Esophagus muscularis mucosa (tissue), 4 donors: ENCODE measurements around the gene NAGPA. TPM values are rescaled to one million over a fixed set of nuclear protein-coding genes. Genes with fewer than 3 reads are reported as not detected.
A peak's percentile ranks its signal among the peaks of the same experiment; 100 is the strongest.

ENCODE experiments used
- DNase-seq: peaks from one replicate; pipeline ENCODE4 v3.0.0-alpha.2; 2017; ENCODE audit errors: extremely low spot score
- H3K27ac ChIP-seq, 4 donors: fragments of 200-600 bp; sonication (generic); replicated peaks in 1 of 4; 1 replicate in 3 of 4; 2 replicates in 1 of 4; pipeline ENCODE4 v1.5.1; 2016 to 2019; ENCODE audit warnings: mild to moderate bottlenecking in 1 of 4
- H3K27me3 ChIP-seq, 4 donors: fragments of 200-600 bp; sonication (generic); one replicate each; pipeline versions ENCODE4 v1.5.1 to v1.6.0; 2016 to 2019
- H3K36me3 ChIP-seq, 4 donors: fragments of 200-600 bp; sonication (generic); one replicate each; pipeline ENCODE4 v1.5.1; 2016 to 2019
- H3K4me1 ChIP-seq, 4 donors: fragments of 200-600 bp; sonication (generic); one replicate each; pipeline ENCODE4 v1.5.1; 2016 to 2019
- H3K4me3 ChIP-seq, 4 donors: fragments of 200-600 bp; sonication (generic); 1 replicate in 2 of 4; 2 replicates in 2 of 4; pipeline ENCODE4 v1.5.1; 2016 to 2019; ENCODE audit warnings: mild to moderate bottlenecking in 4 of 4, moderate library complexity in 1 of 4
- H3K9me3 ChIP-seq, 4 donors: fragments of 200-600 bp; sonication (generic); 1 replicate in 3 of 4; 2 replicates in 1 of 4; pipeline ENCODE4 v1.5.1; 2016 to 2019
- CTCF ChIP-seq, 3 experiments: fragments of 200-600 bp in 2 of 3; fragments of 450-650 bp in 1 of 3; sonication (generic) in 2 of 3; IDR thresholded peaks; one replicate each; pipeline ENCODE4 v1.5.1; 2017 to 2019; ENCODE audit warnings: antibody characterized with exemption in 3 of 3, mild to moderate bottlenecking in 2 of 3, moderate library complexity in 1 of 3
- EP300 ChIP-seq: sonication (generic); formaldehyde crosslinking; IDR thresholded peaks from one replicate; pipeline ENCODE4 v1.6.1; 2017; ENCODE audit warnings: antibody characterized with exemption
- POLR2A ChIP-seq: fragments of 450-650 bp; IDR thresholded peaks from one replicate; pipeline ENCODE4 v1.6.1; 2017; ENCODE audit warnings: antibody characterized with exemption, moderate library complexity, mild to moderate bottlenecking, low read depth
- POLR2AphosphoS5 ChIP-seq, 2 donors: sonication (generic); formaldehyde crosslinking; IDR thresholded peaks; one replicate each; pipeline ENCODE4 v1.6.1; 2017; ENCODE audit warnings: antibody characterized with exemption in 2 of 2
- WGBS: methylation state at CpG from one replicate; pipeline ENCODE4 v1.1.5; 2018; 5-methylcytosine and 5-hydroxymethylcytosine counted together
- intact Hi-C: fragments of 100-400 bp; cut with DNase I; formaldehyde crosslinking; loops from one replicate; pipeline ENCODE4 v1.15.1; 2023
- total RNA-seq, 4 donors: library from RNA; depleted of rRNA; stranded (reverse); fragments of >200 nt; gene quantifications; one replicate each; pipeline versions ENCODE4 v1.1.0 to v1.2.1, GENCODE V29; 2016

NAGPA gene
- total RNA-seq, 4 donors from 2014 or later = 15.4 to 24.1 (median 21.1) TPM

GRCh38 chr16:5071681-5072333 is 38.1 kb upstream of the NAGPA start, which contains the start of gene ALG1:
Gene ALG1, plus strand, starts transcription at chr16:5071843. Its CDS starts 7 bp downstream, at chr16:5071850.
- Histone ChIP-seq H3K27ac (peak within 1 kb of the TSS; percentile 68 to 85 (median 78)), H3K27me3 (no peaks in the 10 kb centered on the region), H3K36me3 (peaks cover 17 to 34% (median 25%) of the 10 kb centered on the region in 4 donors), H3K9me3 (no peaks in the 10 kb centered on the region), H3K4me1 (peaks cover 5 to 23% (median 17%) of the 10 kb centered on the region in 4 donors), H3K4me3 (peak within 1 kb of the TSS; percentile 70 to 76 (median 71))
- peak in 1 of 3 experiments; percentile 28 for TF ChIP-seq CTCF (IDR thresholded peaks at IDR 0.05)
- TF ChIP-seq POLR2A = peak; percentile 49
- no peak for TF ChIP-seq EP300
- peak; percentile 93 to 95 for TF ChIP-seq POLR2AphosphoS5 (IDR thresholded peaks at IDR 0.05)
- intact Hi-C loops = loop anchor here (10.0 kb wide), 1 partner anchor 107 kb away; no protein-coding TSS in a partner anchor
- DNase-seq = peak; percentile 97
- WGBS = under 1% methylated on average over 19 of the region's 53 CpGs

GRCh38 chr16:5071341-5071680 is 37.6 kb upstream of the NAGPA start:
- intact Hi-C loops = loop anchor here (10.0 kb wide), 1 partner anchor 107 kb away; no protein-coding TSS in a partner anchor
- Histone ChIP-seq H3K27ac (peak overlapping the region; percentile 68 to 85 (median 78)), H3K4me1 (peaks cover 5 to 23% (median 17%) of the 10 kb centered on the region in 4 donors), H3K9me3 (no peaks in the 10 kb centered on the region), H3K27me3 (no peaks in the 10 kb centered on the region), H3K36me3 (peaks cover 12 to 29% (median 21%) of the 10 kb centered on the region in 4 donors), H3K4me3 (peak overlapping the region; percentile 70 to 76 (median 71))
- no peak for DNase-seq
- 58% methylated on average over 7 of the region's 7 CpGs for WGBS
- TF ChIP-seq EP300 (no peak), POLR2A (no peak), POLR2AphosphoS5 (IDR thresholded peaks at IDR 0.05) (no peak), CTCF (IDR thresholded peaks at IDR 0.05) (no peak)

GRCh38 chr16:5070431-5071186 is 36.9 kb upstream of the NAGPA start:
- DNase-seq = no peak
- Histone ChIP-seq H3K27me3 (no peaks in the 10 kb centered on the region), H3K27ac (peak overlapping the region; percentile 68 to 85 (median 78)), H3K4me3 (no peak overlapping the region), H3K9me3 (no peaks in the 10 kb centered on the region), H3K4me1 (peaks cover 5 to 23% (median 17%) of the 10 kb centered on the region in 4 donors), H3K36me3 (peaks cover 6 to 22% (median 14%) of the 10 kb centered on the region in 4 donors)
- intact Hi-C loops = loop anchor here (10.0 kb wide), 1 partner anchor 106 kb away; no protein-coding TSS in a partner anchor
- 77% methylated on average over 15 of the region's 15 CpGs for WGBS
- TF ChIP-seq POLR2A (no peak), EP300 (no peak), CTCF (IDR thresholded peaks at IDR 0.05) (no peak), POLR2AphosphoS5 (IDR thresholded peaks at IDR 0.05) (no peak)

GRCh38 chr16:5069854-5070253 is 36.1 kb upstream of the NAGPA start:
- no peaks in the 10 kb centered on the region for H3K9me3 ChIP-seq
- 86% methylated on average over 9 of the region's 9 CpGs for WGBS
- no peaks in the 10 kb centered on the region for H3K27me3 ChIP-seq
- no peak for DNase-seq
- no peak overlapping the region for H3K27ac ChIP-seq
- H3K4me1 ChIP-seq = peaks cover 5 to 23% (median 17%) of the 10 kb centered on the region in 4 donors
- TF ChIP-seq POLR2A = no peak
- no peak for TF ChIP-seq CTCF (IDR thresholded peaks at IDR 0.05)
- no peak for TF ChIP-seq POLR2AphosphoS5 (IDR thresholded peaks at IDR 0.05)
- no peak for TF ChIP-seq EP300
- no peak overlapping the region for H3K4me3 ChIP-seq
- H3K36me3 ChIP-seq = peaks cover 0 to 15% (median 7%) of the 10 kb centered on the region in 4 donors
- intact Hi-C loops = loop anchor here (10.0 kb wide), 1 partner anchor 105 kb away; no protein-coding TSS in a partner anchor
